IMR-90 (cell line): ENCODE results near the gene PITPNB. TPM values are rescaled to one million over a fixed set of nuclear protein-coding genes. Genes with fewer than 3 reads are reported as not detected.

Experiments used
- ATAC-seq: fragments of 200-7000 bp; cut with Tn5 transposase; 2 replicates; pipeline ENCODE4 v1.9.1; 2020; ENCODE audit warnings: low read depth, mild to moderate bottlenecking, moderate library complexity
- BruUV-seq: library from RNA; stranded (reverse); fragments of 400-500 nt; replicated peaks from 2 replicates; lab custom pipeline; 2021; lab: Mats Ljungman, UMichigan
- CTCF ChIA-PET: fragments of 300-600 bp; formaldehyde crosslinking; extraction: SDS; loops from one replicate; lab custom pipeline; 2021; ENCODE audit warnings: antibody characterized with exemption; lab: Yijun Ruan, JAX
- POLR2A ChIA-PET: fragments of 300-600 bp; sonication (Branson Sonifier 250); formaldehyde crosslinking; loops from one replicate; lab custom pipeline; 2022; ENCODE audit warnings: antibody characterized with exemption; ENCODE audit not compliant: unreplicated experiment; lab: Charles Lee
- DNase-seq: peaks from one replicate; pipeline ENCODE4 v3.0.0; 2013
- H2AFZ ChIP-seq: replicated peaks from 2 replicates; pipeline ENCODE3; 2013; ENCODE audit warnings: low read length, mild to moderate bottlenecking; ENCODE audit not compliant: poor library complexity
- H2AK5ac ChIP-seq: 2 replicates; pipeline ENCODE4 v1.6.1; 2013; ENCODE audit warnings: low read depth, low read length, inconsistent platforms
- H2AK9ac ChIP-seq: replicated peaks from 2 replicates; pipeline ENCODE3; 2013; ENCODE audit warnings: mild to moderate bottlenecking, low read depth, low read length, moderate library complexity; ENCODE audit not compliant: poor library complexity
- H2BK120ac ChIP-seq: 2 replicates; pipeline ENCODE4 v1.6.1; 2013; ENCODE audit warnings: low read depth, low read length, inconsistent platforms
- H2BK15ac ChIP-seq: 3 replicates; pipeline ENCODE4 v1.6.1; 2013; ENCODE audit warnings: low read depth, low read length, inconsistent platforms
- H2BK20ac ChIP-seq: 2 replicates; pipeline ENCODE4 v1.6.1; 2013; ENCODE audit warnings: low read depth, mild to moderate bottlenecking, inconsistent platforms, low read length, moderate library complexity
- H2BK5ac ChIP-seq: 2 replicates; pipeline ENCODE4 v1.6.1; 2013; ENCODE audit warnings: mild to moderate bottlenecking, low read depth, low read length, inconsistent platforms; ENCODE audit not compliant: poor library complexity, severe bottlenecking
- H3K14ac ChIP-seq: replicated peaks from 2 replicates; pipeline ENCODE4 v1.6.1; 2013; ENCODE audit warnings: low read depth, low read length, inconsistent platforms
- H3K18ac ChIP-seq: 2 replicates; pipeline ENCODE4 v1.6.1; 2013; ENCODE audit warnings: low read depth, low read length, control low read depth
- H3K23ac ChIP-seq: 2 replicates; pipeline ENCODE4 v1.6.1; 2013; ENCODE audit warnings: low read depth, low read length, inconsistent platforms
- H3K27ac ChIP-seq: 2 replicates; pipeline ENCODE4 v1.5.1; 2013; ENCODE audit warnings: mild to moderate bottlenecking, control low read depth, low read length; ENCODE audit not compliant: insufficient read depth
- H3K27me3 ChIP-seq: 2 replicates; pipeline ENCODE4 v1.6.1; 2013; ENCODE audit warnings: low read length; ENCODE audit not compliant: control insufficient read depth, insufficient read depth
- H3K36me3 ChIP-seq: 2 replicates; pipeline ENCODE4 v1.6.1; 2013; ENCODE audit warnings: low read length, mixed read lengths; ENCODE audit not compliant: control insufficient read depth, insufficient read depth
- H3K4ac ChIP-seq: 2 replicates; pipeline ENCODE4 v1.6.1; 2013; ENCODE audit warnings: low read depth, low read length, inconsistent platforms
- H3K4me1 ChIP-seq: 2 replicates; pipeline ENCODE4 v1.6.1; 2013; ENCODE audit warnings: low read length, mixed read lengths; ENCODE audit not compliant: control insufficient read depth, insufficient read depth
- H3K4me2 ChIP-seq: 2 replicates; pipeline ENCODE4 v1.6.1; 2013; ENCODE audit warnings: low read depth, mild to moderate bottlenecking, control low read depth, low read length, moderate library complexity
- H3K4me3 ChIP-seq: 2 replicates; pipeline ENCODE4 v1.5.1; 2013; ENCODE audit warnings: low read depth, mild to moderate bottlenecking, control low read depth, low read length, moderate library complexity; ENCODE audit not compliant: insufficient read depth
- H3K56ac ChIP-seq: 2 replicates; pipeline ENCODE4 v1.6.1; 2013; ENCODE audit warnings: low read length, inconsistent platforms; ENCODE audit not compliant: insufficient read depth; ENCODE audit errors: extremely low read depth
- H3K79me1 ChIP-seq, 2 experiments: 2 replicates each; pipeline ENCODE4 v1.6.1; 2013; ENCODE audit warnings: low read length in 2 of 2, inconsistent platforms in 1 of 2, low read depth in 1 of 2
- H3K9ac ChIP-seq: 2 replicates; pipeline ENCODE4 v1.6.1; 2013; ENCODE audit warnings: low read depth, low read length, control low read depth
- H3K9me1 ChIP-seq: 2 replicates; pipeline ENCODE4 v1.6.1; 2013; ENCODE audit warnings: low read length, inconsistent platforms; ENCODE audit not compliant: insufficient read depth
- H3K9me3 ChIP-seq: 2 replicates; pipeline ENCODE4 v1.6.1; 2013; ENCODE audit warnings: low read length; ENCODE audit not compliant: control insufficient read depth, insufficient read depth
- H4K20me1 ChIP-seq: 2 replicates; pipeline ENCODE4 v1.6.1; 2013; ENCODE audit warnings: low read length, inconsistent platforms; ENCODE audit not compliant: insufficient read depth
- H4K5ac ChIP-seq: 2 replicates; pipeline ENCODE4 v1.6.1; 2013; ENCODE audit warnings: mild to moderate bottlenecking, low read depth, low read length, control low read depth
- H4K8ac ChIP-seq, 2 experiments: 2 replicates each; pipeline ENCODE4 v1.6.1; 2013; ENCODE audit warnings: low read depth in 2 of 2, low read length in 2 of 2, control low read depth in 1 of 2, inconsistent platforms in 1 of 2
- H4K91ac ChIP-seq: 2 replicates; pipeline ENCODE4 v1.6.1; 2013; ENCODE audit warnings: low read depth, low read length, inconsistent platforms; ENCODE audit not compliant: insufficient read depth
- CEBPB ChIP-seq: IDR thresholded peaks from 2 replicates; pipeline ENCODE4 v1.6.1; 2012; ENCODE audit warnings: low read depth, low read length, improper control_type of control experiment
- WGBS, 2 experiments: methylation state at CpG; one replicate each; pipeline versions ENCODE4 v1.1.5 to v1.1.7; 2013; ENCODE audit warnings: missing lambda C conversion rate in 2 of 2; ENCODE audit not compliant: insufficient read length in 1 of 2; ENCODE audit errors: extremely low coverage in 2 of 2; 5-methylcytosine and 5-hydroxymethylcytosine counted together
- dilution Hi-C: fragments of 300-500 bp; cut with HindIII; formaldehyde crosslinking; loops from one replicate; pipeline ENCODE4 v1.14.3; 2018; ENCODE audit warnings: low sequenced_read_pairs; ENCODE audit not compliant: unreplicated experiment
- in situ Hi-C: fragments of 300-500 bp; cut with MboI; formaldehyde crosslinking; loops from 3 replicates; pipeline ENCODE4 v1.14.3; 2019; ENCODE audit warnings: low sequenced_read_pairs, inconsistent platforms, mixed read lengths
- intact Hi-C: fragments of 100-400 bp; cut with micrococcal nuclease; formaldehyde crosslinking; loops from 2 replicates; pipeline ENCODE4 v1.10.0; 2022
- polyA plus RNA-seq, 3 experiments: library from polyadenylated mRNA; depleted of rRNA; stranded (reverse); fragments of >200 nt; gene quantifications; 2 replicates each; pipeline ENCODE4 v1.2.3, GENCODE V29; 2012; ENCODE audit warnings: low replicate concordance in 1 of 3
- total RNA-seq: library from RNA; depleted of rRNA; stranded (reverse); fragments of >200 nt; gene quantifications from 2 replicates; pipeline ENCODE4 v1.2.3, GENCODE V29; 2012
- TF ChIP-seq, protein P1 (sequence below): fragments of 150-350 bp; IDR thresholded peaks from 2 replicates; pipeline ENCODE4 v1.6.1; 2016; ENCODE audit warnings: low read depth, mild to moderate bottlenecking, low read length, moderate library complexity, borderline replicate concordance

PITPNB gene
- total and polyA plus RNA-seq, 2 of the 4 experiments (the other 2 are of a cell fraction) = 19.7 to 54.5 TPM

DNA sequence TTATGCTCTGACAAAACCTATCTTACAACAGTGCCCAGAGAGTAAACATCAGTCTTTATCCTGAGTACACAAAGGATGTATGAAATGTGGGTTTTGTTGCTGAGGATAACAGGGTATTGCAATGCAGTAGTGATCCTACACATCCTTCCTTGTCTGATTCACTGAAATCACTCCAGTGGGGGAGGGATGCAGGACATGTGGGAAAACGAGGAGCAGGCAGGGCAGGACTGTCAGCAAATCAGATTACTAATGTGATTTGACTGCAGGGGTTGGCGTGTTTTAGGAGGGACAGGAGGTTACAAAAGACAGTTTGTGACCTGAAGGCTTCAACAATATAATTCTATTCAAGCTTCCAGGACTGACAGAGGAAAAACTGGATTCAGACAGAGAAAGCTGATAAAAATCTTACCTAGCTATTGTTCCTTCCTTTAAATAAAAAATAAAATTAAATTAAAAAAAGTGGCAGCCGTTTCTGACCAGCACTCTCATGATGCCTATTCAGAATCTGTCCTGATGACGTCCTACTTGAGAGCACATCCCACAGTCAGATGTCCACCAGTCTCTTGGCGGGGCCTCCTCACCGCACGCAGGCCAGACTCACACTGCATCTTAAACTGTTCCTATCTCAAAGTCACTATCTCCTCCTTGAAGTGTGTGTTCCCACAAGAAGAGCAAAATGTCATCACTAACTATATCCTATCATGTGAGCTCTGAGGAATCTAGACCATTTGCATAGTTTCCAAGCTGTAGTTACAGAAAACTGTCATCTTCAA lies 66.9 kb downstream of the PITPNB start:
- H3K79me1 ChIP-seq = peaks cover 29 to 74% of the 10 kb centered on the region in 2 experiments
- TSS peak; percentile 69 for BruUV-seq
- in situ Hi-C loops = no loop called here
- peak overlapping the region; percentile 65 for H4K5ac ChIP-seq
- H3K23ac ChIP-seq = peak overlapping the region; percentile 50; the same call in 1 of the 2 replicates
- H3K56ac ChIP-seq = no peak overlapping the region
- no peak overlapping the region for H3K9ac ChIP-seq
- H4K20me1 ChIP-seq = no peaks in the 10 kb centered on the region
- H3K4me2 ChIP-seq = peak overlapping the region; percentile 41; the same call in 1 of the 2 replicates
- TF ChIP-seq CEBPB = peak; percentile 40
- TF ChIP-seq, protein P1, sequence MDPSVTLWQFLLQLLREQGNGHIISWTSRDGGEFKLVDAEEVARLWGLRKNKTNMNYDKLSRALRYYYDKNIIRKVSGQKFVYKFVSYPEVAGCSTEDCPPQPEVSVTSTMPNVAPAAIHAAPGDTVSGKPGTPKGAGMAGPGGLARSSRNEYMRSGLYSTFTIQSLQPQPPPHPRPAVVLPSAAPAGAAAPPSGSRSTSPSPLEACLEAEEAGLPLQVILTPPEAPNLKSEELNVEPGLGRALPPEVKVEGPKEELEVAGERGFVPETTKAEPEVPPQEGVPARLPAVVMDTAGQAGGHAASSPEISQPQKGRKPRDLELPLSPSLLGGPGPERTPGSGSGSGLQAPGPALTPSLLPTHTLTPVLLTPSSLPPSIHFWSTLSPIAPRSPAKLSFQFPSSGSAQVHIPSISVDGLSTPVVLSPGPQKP = no peak
- H3K4ac ChIP-seq = peak overlapping the region; percentile 70
- peaks cover 41% of the 10 kb centered on the region for H3K9me1 ChIP-seq
- H4K8ac ChIP-seq = peak overlapping the region in 1 of 2 experiments; percentile 63; a peak in 2 of 4 replicates
- intact Hi-C loops = no loop called here
- H4K91ac ChIP-seq = peak overlapping the region; percentile 61
- H2AFZ ChIP-seq = no peak overlapping the region
- H3K4me3 ChIP-seq = no peak overlapping the region
- ChIA-PET CTCF (no interaction called here), POLR2A (no interaction called here)
- no peaks in the 10 kb centered on the region for H3K27me3 ChIP-seq
- DNase-seq = peak; percentile 58
- peak overlapping the region; percentile 25 for H2BK20ac ChIP-seq
- no peaks in the 10 kb centered on the region for H3K9me3 ChIP-seq
- 92% methylated on average over 4 of the region's 7 CpGs; no CpG with 5 or more reads in 1 of the 2 experiments for WGBS, 2 experiments
- H2BK15ac ChIP-seq = no peak overlapping the region; the same call in 2 of the 3 replicates
- peak overlapping the region; percentile 71; the same call in 1 of the 2 replicates for H3K27ac ChIP-seq
- peak overlapping the region; percentile 83 for H2BK5ac ChIP-seq
- ATAC-seq = peak; percentile 61
- dilution Hi-C loops = no loop called here
- H2AK5ac ChIP-seq = peak overlapping the region; percentile 69
- H3K14ac ChIP-seq = peak overlapping the region; percentile 57; the same call in 1 of the 2 replicates
- peak overlapping the region; percentile 87 for H3K18ac ChIP-seq
- peaks cover 24% of the 10 kb centered on the region for H3K4me1 ChIP-seq
- H3K36me3 ChIP-seq = peaks cover 35% of the 10 kb centered on the region
- H2BK120ac ChIP-seq = peak overlapping the region; percentile 25; the same call in 1 of the 2 replicates
- H2AK9ac ChIP-seq = no peak overlapping the region
